ENCODE results near the gene C19orf47. TPM values are rescaled to one million over a fixed set of nuclear protein-coding genes. Genes with fewer than 3 reads are reported as not detected.

Gene C19orf47
- total and polyA plus RNA-seq, 2 experiments from 2014 or later = 6.2 to 11.2 TPM

DNA sequence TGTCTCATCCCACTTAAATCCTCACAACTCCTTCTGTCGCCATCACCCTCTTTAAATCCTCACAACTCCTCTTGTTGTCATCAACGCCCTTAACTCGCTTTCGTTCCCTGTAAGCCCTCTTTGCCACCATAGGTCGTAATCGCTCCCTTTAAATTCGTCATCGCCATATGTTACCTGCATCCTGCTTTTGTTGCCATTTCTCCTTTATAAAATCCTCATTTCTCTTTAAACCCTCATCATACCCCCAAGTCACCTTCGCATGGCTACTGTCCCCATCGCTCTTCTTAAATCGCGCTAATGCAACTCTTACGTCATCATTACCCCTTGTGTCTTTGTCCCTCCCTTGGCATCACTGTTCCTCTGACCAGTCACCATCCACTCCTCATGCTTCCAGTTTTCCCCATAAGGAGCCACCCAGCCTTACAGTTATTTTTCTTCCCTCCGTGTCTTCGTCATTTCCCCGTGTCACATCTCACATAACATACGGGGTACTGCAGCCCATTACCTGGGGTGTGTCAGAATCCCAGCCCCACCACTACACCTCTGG, 837 bp upstream of the C19orf47 start:
- H3K27me3 ChIP-seq (replicated peaks; ENCODE audit: insufficient read depth) = no peaks in the 10 kb centered on the region
- H3K9me2 ChIP-seq (ENCODE audit: insufficient read depth) = no peaks in the 10 kb centered on the region
- no peaks in the 10 kb centered on the region for H3K9me3 ChIP-seq (ENCODE audit: low read depth)
- peak; percentile 89 for DNase-seq
- H4K20me1 ChIP-seq (ENCODE audit: insufficient read depth) = no peaks in the 10 kb centered on the region
- H3K4me3 ChIP-seq = peak overlapping the region; percentile 87
- WGBS, 2 experiments (ENCODE audit: low coverage in 1 of 2, low lambda C conversion rate in 2 of 2, missing lambda C conversion rate in 2 of 2) = 3 to 5% methylated on average over 17 of the region's 17 CpGs
- peak overlapping the region; percentile 68 for H3K27ac ChIP-seq
- no peaks in the 10 kb centered on the region for H3F3A ChIP-seq (ENCODE audit: insufficient read depth)
- H3K79me2 ChIP-seq (ENCODE audit: insufficient read depth) = peaks cover 75% of the 10 kb centered on the region
- in situ Hi-C loops (cut with MboI) = no loop called here
- H3K36me3 ChIP-seq (ENCODE audit: low read depth) = no peaks in the 10 kb centered on the region
- no peaks in the 10 kb centered on the region; the same call in 1 of the 2 replicates for H3K4me1 ChIP-seq (ENCODE audit: insufficient read depth)
- peak overlapping the region; percentile 91 for H3K9ac ChIP-seq
- H2AFZ ChIP-seq = peak overlapping the region; percentile 84
- no peak for TF ChIP-seq EZH2phosphoT487 (IDR thresholded peaks at IDR 0.05; ENCODE audit: insufficient read depth, low read depth)
- H3K4me2 ChIP-seq (ENCODE audit: unreplicated experiment) = peak overlapping the region; percentile 87

DNA sequence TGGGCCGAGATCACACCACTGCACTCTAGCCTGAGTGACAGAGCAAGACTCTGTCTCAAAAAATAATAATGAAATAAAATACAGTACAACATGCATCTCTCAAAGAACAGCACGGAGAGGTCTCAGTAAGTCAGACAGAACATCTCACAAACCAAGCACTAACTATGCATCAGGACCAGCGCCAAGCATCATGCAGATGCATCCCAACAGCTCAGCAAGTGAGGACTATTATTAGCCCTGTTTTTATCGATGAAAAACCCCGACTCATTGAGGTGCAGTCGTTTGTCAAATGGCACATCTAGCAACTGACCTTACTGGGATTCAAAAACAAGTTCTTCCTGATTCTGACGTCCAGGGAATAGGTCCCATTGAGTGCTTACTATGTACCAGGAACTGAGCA, 3.8 kb downstream of the C19orf47 start:
- Histone ChIP-seq H3K4me1 (ENCODE audit: insufficient read depth) (peaks cover 9% of the 10 kb centered on the region), H3K79me2 (ENCODE audit: insufficient read depth) (peaks cover 87% of the 10 kb centered on the region), H3K4me3 (no peak overlapping the region), H3K36me3 (ENCODE audit: low read depth) (peaks cover 7% of the 10 kb centered on the region; the same call in 1 of the 2 replicates), H2AFZ (no peak overlapping the region), H3K9me2 (ENCODE audit: insufficient read depth) (no peaks in the 10 kb centered on the region), H3K4me2 (ENCODE audit: unreplicated experiment) (no peak overlapping the region), H3K9me3 (ENCODE audit: low read depth) (no peaks in the 10 kb centered on the region), H3K27me3 (replicated peaks; ENCODE audit: insufficient read depth) (no peaks in the 10 kb centered on the region), H4K20me1 (ENCODE audit: insufficient read depth) (no peaks in the 10 kb centered on the region), H3K9ac (no peak overlapping the region), H3K27ac (no peak overlapping the region), H3F3A (ENCODE audit: insufficient read depth) (peaks cover 14% of the 10 kb centered on the region; the same call in 1 of the 2 replicates)
- in situ Hi-C loops (cut with MboI) = no loop called here
- WGBS, 2 experiments (ENCODE audit: low coverage in 1 of 2, low lambda C conversion rate in 2 of 2, missing lambda C conversion rate in 2 of 2) = 84% methylated on average over 7 of the region's 7 CpGs
- TF ChIP-seq EZH2 (IDR thresholded peaks at IDR 0.05; ENCODE audit: insufficient read depth, poor library complexity, severe bottlenecking) (no peak), EZH2phosphoT487 (IDR thresholded peaks at IDR 0.05; ENCODE audit: insufficient read depth, low read depth) (no peak)
- no peak for DNase-seq

DNA sequence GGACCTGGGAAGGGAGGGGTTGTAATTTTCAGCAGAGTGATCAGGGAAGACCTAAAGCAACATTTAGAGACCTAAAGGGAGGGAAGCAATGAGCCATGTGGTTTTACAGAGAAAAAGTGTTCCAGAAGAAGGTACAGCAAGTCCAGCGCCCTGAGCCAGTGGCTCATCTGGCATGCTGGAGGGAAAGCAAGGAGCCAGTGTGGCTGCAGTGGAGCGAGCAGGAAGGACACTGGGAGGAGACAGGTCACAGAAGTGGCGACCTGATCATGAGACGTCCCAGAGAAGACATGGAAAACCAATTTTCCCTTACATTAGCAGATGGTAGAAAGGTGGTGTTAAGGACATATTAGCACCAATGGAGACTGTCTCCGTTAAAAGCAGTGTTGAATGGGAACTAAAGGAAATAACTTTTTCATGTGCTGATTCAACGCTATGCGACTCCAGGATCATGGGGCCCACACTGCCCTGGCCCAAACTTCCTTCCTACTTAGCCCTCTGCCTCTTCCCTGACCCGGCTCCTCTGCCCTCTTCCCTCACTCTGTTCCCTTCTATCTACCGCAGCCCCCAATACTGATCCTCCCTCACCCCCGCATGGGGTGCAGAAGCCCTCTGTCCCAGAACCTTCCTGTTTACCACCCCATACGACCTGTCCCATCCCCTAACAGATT, 5.4 kb downstream of the C19orf47 start:
- no peak for DNase-seq
- no peaks in the 10 kb centered on the region for H3K9me3 ChIP-seq (ENCODE audit: low read depth)
- peak overlapping the region; percentile 75; the same call in 1 of the 2 replicates for H3K27ac ChIP-seq
- H3K27me3 ChIP-seq (replicated peaks; ENCODE audit: insufficient read depth) = no peaks in the 10 kb centered on the region
- H3F3A ChIP-seq (ENCODE audit: insufficient read depth) = peaks cover 14% of the 10 kb centered on the region; the same call in 1 of the 2 replicates
- 90 to 94% methylated on average over 11 of the region's 11 CpGs for WGBS, 2 experiments (ENCODE audit: low coverage in 1 of 2, low lambda C conversion rate in 2 of 2, missing lambda C conversion rate in 2 of 2)
- H3K9ac ChIP-seq = no peak overlapping the region
- no peak overlapping the region for H3K4me3 ChIP-seq
- no peak overlapping the region for H2AFZ ChIP-seq
- peaks cover 11% of the 10 kb centered on the region; the same call in 1 of the 2 replicates for H3K36me3 ChIP-seq (ENCODE audit: low read depth)
- H4K20me1 ChIP-seq (ENCODE audit: insufficient read depth) = no peaks in the 10 kb centered on the region
- no peak overlapping the region for H3K4me2 ChIP-seq (ENCODE audit: unreplicated experiment)
- TF ChIP-seq EZH2phosphoT487 (IDR thresholded peaks at IDR 0.05; ENCODE audit: insufficient read depth, low read depth) (no peak), EZH2 (IDR thresholded peaks at IDR 0.05; ENCODE audit: insufficient read depth, poor library complexity, severe bottlenecking) (no peak)
- H3K4me1 ChIP-seq (ENCODE audit: insufficient read depth) = peaks cover 9% of the 10 kb centered on the region
- H3K79me2 ChIP-seq (ENCODE audit: insufficient read depth) = peaks cover 91% of the 10 kb centered on the region
- in situ Hi-C loops (cut with MboI) = no loop called here
- H3K9me2 ChIP-seq (ENCODE audit: insufficient read depth) = no peaks in the 10 kb centered on the region

DNA sequence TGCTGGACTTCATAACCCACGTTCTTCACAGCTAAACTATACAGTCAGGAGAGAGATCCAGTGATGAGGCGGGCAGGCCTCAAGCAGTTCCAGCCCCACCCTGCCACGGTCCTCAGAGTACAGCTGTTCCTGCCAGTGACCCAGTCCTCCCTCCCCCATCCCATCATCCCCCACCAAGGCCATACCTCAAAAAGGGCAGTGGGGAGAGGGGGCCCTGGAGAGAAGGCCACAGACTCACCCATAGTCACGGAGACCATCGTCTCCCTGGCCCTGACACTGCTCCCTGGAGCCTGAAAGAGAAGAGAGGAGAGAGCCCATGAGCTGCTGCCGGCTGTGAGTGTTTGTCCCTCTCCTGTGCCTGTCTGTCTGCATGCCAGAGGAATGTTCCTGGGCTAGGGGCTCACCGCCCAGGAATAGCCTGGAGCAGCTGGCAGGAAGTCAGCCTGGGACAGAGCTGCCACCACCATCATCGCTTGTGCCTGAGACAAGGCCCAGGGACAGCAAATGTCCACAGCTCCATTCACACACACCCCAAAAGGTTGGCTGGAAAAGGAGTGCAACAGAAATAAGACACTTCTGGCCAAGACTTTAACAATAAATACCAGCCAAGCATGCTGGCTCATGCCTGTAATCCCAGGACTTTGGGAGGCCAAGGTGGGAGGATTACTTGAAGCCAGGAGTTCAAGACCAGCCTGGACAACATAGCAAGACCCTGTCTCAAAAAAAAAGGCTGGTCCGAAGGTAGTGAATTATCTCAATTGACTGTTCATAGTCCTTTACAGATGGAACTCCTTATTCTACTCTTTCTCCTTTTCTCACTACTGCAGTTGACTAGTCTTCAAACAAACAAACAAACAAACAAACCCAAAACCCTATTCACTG, 6.4 kb downstream of the C19orf47 start:
- H3K27me3 ChIP-seq (replicated peaks; ENCODE audit: insufficient read depth) = no peaks in the 10 kb centered on the region
- peak; percentile 57 for DNase-seq
- no peaks in the 10 kb centered on the region for H3K9me2 ChIP-seq (ENCODE audit: insufficient read depth)
- peak overlapping the region; percentile 51 for H2AFZ ChIP-seq
- no peak overlapping the region for H3K4me3 ChIP-seq
- H3K36me3 ChIP-seq (ENCODE audit: low read depth) = peaks cover 11% of the 10 kb centered on the region; the same call in 1 of the 2 replicates
- peak overlapping the region; percentile 64 for H3K9ac ChIP-seq
- TF ChIP-seq EZH2 (IDR thresholded peaks at IDR 0.05; ENCODE audit: insufficient read depth, poor library complexity, severe bottlenecking) = no peak
- no peak for TF ChIP-seq EZH2phosphoT487 (IDR thresholded peaks at IDR 0.05; ENCODE audit: insufficient read depth, low read depth)
- H4K20me1 ChIP-seq (ENCODE audit: insufficient read depth) = no peaks in the 10 kb centered on the region
- peaks cover 14% of the 10 kb centered on the region; the same call in 1 of the 2 replicates for H3F3A ChIP-seq (ENCODE audit: insufficient read depth)
- peak overlapping the region; percentile 75 for H3K27ac ChIP-seq
- H3K9me3 ChIP-seq (ENCODE audit: low read depth) = no peaks in the 10 kb centered on the region
- peaks cover 9% of the 10 kb centered on the region; the same call in 1 of the 2 replicates for H3K4me1 ChIP-seq (ENCODE audit: insufficient read depth)
- H3K79me2 ChIP-seq (ENCODE audit: insufficient read depth) = peaks cover 89% of the 10 kb centered on the region
- in situ Hi-C loops (cut with MboI) = no loop called here
- 25 to 35% methylated on average over 9 of the region's 9 CpGs for WGBS, 2 experiments (ENCODE audit: low coverage in 1 of 2, low lambda C conversion rate in 2 of 2, missing lambda C conversion rate in 2 of 2)
- peak overlapping the region; percentile 32 for H3K4me2 ChIP-seq (ENCODE audit: unreplicated experiment)
